K562 (cell line): ENCODE results near the gene MFSD6. TPM values are rescaled to one million over a fixed set of nuclear protein-coding genes. Genes with fewer than 3 reads are reported as not detected.

Experiments used
- DNMT1 ChIP-seq: fragments of 450-650 bp; IDR thresholded peaks from 2 replicates; pipeline ENCODE4 v1.6.1; 2016; ENCODE audit warnings: antibody characterized with exemption, mild to moderate bottlenecking
- EGR1 ChIP-seq: fragments of 450-650 bp; conservative IDR thresholded peaks from 2 replicates; pipeline ENCODE4 v1.6.1; 2017; ENCODE audit warnings: mild to moderate bottlenecking
- GATAD2B ChIP-seq: fragments of 450-650 bp; IDR thresholded peaks from 2 replicates; pipeline ENCODE4 v1.6.1; 2017; ENCODE audit warnings: mild to moderate bottlenecking, borderline replicate concordance
- HBP1 ChIP-seq: fragments of 450-650 bp; formaldehyde crosslinking; IDR thresholded peaks from 2 replicates; pipeline ENCODE4 v1.4.0; 2022; ENCODE audit warnings: missing genetic modification characterization
- LEF1 ChIP-seq: fragments of 450-650 bp; IDR thresholded peaks from 2 replicates; pipeline ENCODE4 v1.6.1; 2016; ENCODE audit warnings: mild to moderate bottlenecking
- NCOA6 ChIP-seq: fragments of 450-650 bp; IDR thresholded peaks from 2 replicates; pipeline ENCODE4 v1.6.1; 2017; ENCODE audit warnings: mild to moderate bottlenecking
- SLC30A9 ChIP-seq: fragments of 250-450 bp; sonication (Bioruptor Pico); IDR thresholded peaks from 2 replicates; pipeline ENCODE4 v1.8.0; 2022; ENCODE audit warnings: mild to moderate bottlenecking, moderate library complexity
- SMARCA5 ChIP-seq: fragments of 450-650 bp; IDR thresholded peaks from 2 replicates; pipeline ENCODE4 v1.6.1; 2016
- SOX6 ChIP-seq: fragments of 450-650 bp; IDR thresholded peaks from 2 replicates; pipeline ENCODE4 v1.6.1; 2014; ENCODE audit warnings: mild to moderate bottlenecking
- TAF1 ChIP-seq: IDR thresholded peaks from 2 replicates; pipeline ENCODE4 v1.6.1; 2011; ENCODE audit warnings: mild to moderate bottlenecking, low read length, moderate library complexity; ENCODE audit not compliant: insufficient read depth, control insufficient read depth, severe bottlenecking; ENCODE audit errors: extremely low read depth
- ZBTB1 ChIP-seq: sonication (generic); formaldehyde crosslinking; IDR thresholded peaks from 2 replicates; pipeline ENCODE4 v1.8.1; 2023; ENCODE audit warnings: missing genetic modification reagents, low read depth, mild to moderate bottlenecking, borderline replicate concordance
- ZNF212 ChIP-seq: fragments of 450-650 bp; formaldehyde crosslinking; IDR thresholded peaks from 2 replicates; pipeline ENCODE4 v1.4.0; 2020; ENCODE audit warnings: mild to moderate bottlenecking
- ZNF239 ChIP-seq: fragments of 250-450 bp; sonication (Bioruptor Pico); IDR thresholded peaks from 2 replicates; pipeline ENCODE4 v1.4.0; 2020; ENCODE audit warnings: mild to moderate bottlenecking
- ZNF24 ChIP-seq: fragments of 450-650 bp; IDR thresholded peaks from 2 replicates; pipeline ENCODE4 v1.6.1; 2016
- ZNF318 ChIP-seq, 2 experiments: fragments of 450-650 bp; IDR thresholded peaks; 2 replicates each; pipeline ENCODE4 v1.6.1; 2016; ENCODE audit warnings: mild to moderate bottlenecking in 2 of 2, borderline replicate concordance in 1 of 2, low read depth in 1 of 2, moderate library complexity in 1 of 2
- ZNF507 ChIP-seq: conservative IDR thresholded peaks from 2 replicates; pipeline ENCODE4 v1.6.1; 2017; ENCODE audit warnings: missing genetic modification characterization, missing compliant biosample characterization
- ZNF592 ChIP-seq: fragments of 450-650 bp; IDR thresholded peaks from 2 replicates; pipeline ENCODE4 v1.6.1; 2017; ENCODE audit warnings: antibody characterized with exemption, mild to moderate bottlenecking
- polyA plus RNA-seq, 8 experiments: library from polyadenylated mRNA; depleted of rRNA in 4 of 8; stranded (reverse) in 5 of 8; unstranded in 3 of 8; fragments of >200 nt; fragmentation: Nextera tagmentation in 2 of 8; fragmentation: Illumina TruSeq in 1 of 8; extraction: Ambion mirVana in 2 of 8; extraction: Trizol in 1 of 8; gene quantifications; 2 replicates each; pipeline versions ENCODE4 v1.2.1 to v1.2.3, GENCODE V29; 2011 to 2014; ENCODE audit warnings: inconsistent platforms in 1 of 8, missing spikeins in 1 of 8
- total RNA-seq, 7 experiments: library from RNA; depleted of rRNA in 6 of 7; stranded (reverse); fragments of >200 nt in 6 of 7; fragmentation: Illumina TruSeq in 2 of 7; extraction: Trizol in 2 of 7; gene quantifications; 2 replicates each; pipeline versions ENCODE4 v1.2.1 to v1.2.3, GENCODE V29; 2011 to 2021; ENCODE audit warnings: low replicate concordance in 1 of 7

Gene MFSD6
- total and polyA plus RNA-seq, 9 of the 15 experiments (the other 6 are each of a cell fraction or from before 2014, with no cell fraction given) = 1.1 to 7.9 (median 4.4) TPM

GRCh38 chr2:190380962-190381412 is 27.2 kb upstream of the MFSD6 start (continued):
- peak in 1 of 2 experiments; percentile 86; a peak in 3 of 4 replicates for TF ChIP-seq ZNF318 (IDR thresholded peaks at IDR 0.05; ENCODE audit: borderline replicate concordance in 1 of 2, low read depth in 1 of 2)
- TF ChIP-seq HBP1 (CRISPR knock-in tag) = no peak
- TF ChIP-seq EGR1 = no peak
- TF ChIP-seq ZNF24 = no peak
- no peak for TF ChIP-seq NCOA6
- peak; percentile 86 for TF ChIP-seq SOX6
- TF ChIP-seq ZNF507 (tag) = no peak
- no peak for TF ChIP-seq ZNF239 (CRISPR knock-in tag)
- no peak for TF ChIP-seq TAF1
- no peak for TF ChIP-seq SMARCA5
- peak; percentile 75; the same call in 1 of the 2 replicates for TF ChIP-seq ZNF592
- TF ChIP-seq DNMT1 = no peak
- peak; percentile 76; the same call in 1 of the 2 replicates for TF ChIP-seq LEF1
- TF ChIP-seq GATAD2B = no peak
- TF ChIP-seq SLC30A9 (CRISPR knock-in tag) = no peak
- TF ChIP-seq ZNF212 (CRISPR knock-in tag) = no peak
- TF ChIP-seq ZBTB1 (CRISPR knock-in tag) = no peak
